ENCODE results near the gene MYLK2.

Gene MYLK2

GRCh38 chr20:31819083-31819784 lies at the start of gene MYLK2:
Gene MYLK2 (plus strand): TSS chr20:31819356. CDS start chr20:31819581, 225 bp downstream.
- H3K9me3 ChIP-seq (ENCODE audit: control insufficient read depth, low read length): no peaks in the 10 kb centered on the region
- no peak within 1 kb of the TSS for H3K4me2 ChIP-seq (ENCODE audit: low read length)
- TF ChIP-seq, protein P1, sequence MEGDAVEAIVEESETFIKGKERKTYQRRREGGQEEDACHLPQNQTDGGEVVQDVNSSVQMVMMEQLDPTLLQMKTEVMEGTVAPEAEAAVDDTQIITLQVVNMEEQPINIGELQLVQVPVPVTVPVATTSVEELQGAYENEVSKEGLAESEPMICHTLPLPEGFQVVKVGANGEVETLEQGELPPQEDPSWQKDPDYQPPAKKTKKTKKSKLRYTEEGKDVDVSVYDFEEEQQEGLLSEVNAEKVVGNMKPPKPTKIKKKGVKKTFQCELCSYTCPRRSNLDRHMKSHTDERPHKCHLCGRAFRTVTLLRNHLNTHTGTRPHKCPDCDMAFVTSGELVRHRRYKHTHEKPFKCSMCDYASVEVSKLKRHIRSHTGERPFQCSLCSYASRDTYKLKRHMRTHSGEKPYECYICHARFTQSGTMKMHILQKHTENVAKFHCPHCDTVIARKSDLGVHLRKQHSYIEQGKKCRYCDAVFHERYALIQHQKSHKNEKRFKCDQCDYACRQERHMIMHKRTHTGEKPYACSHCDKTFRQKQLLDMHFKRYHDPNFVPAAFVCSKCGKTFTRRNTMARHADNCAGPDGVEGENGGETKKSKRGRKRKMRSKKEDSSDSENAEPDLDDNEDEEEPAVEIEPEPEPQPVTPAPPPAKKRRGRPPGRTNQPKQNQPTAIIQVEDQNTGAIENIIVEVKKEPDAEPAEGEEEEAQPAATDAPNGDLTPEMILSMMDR (IDR thresholded peaks at IDR 0.05): no peak
- no peaks in the 10 kb centered on the region for H3K79me2 ChIP-seq
- H3K36me3 ChIP-seq (ENCODE audit: control insufficient read depth, insufficient read depth, low read length): no peaks in the 10 kb centered on the region
- H2AFZ ChIP-seq: no peak within 1 kb of the TSS
- no peak within 1 kb of the TSS for H3K27ac ChIP-seq
- H3K9ac ChIP-seq: no peak within 1 kb of the TSS
- H3K4me1 ChIP-seq: peaks cover 4% of the 10 kb centered on the region
- no peak within 1 kb of the TSS for H3K4me3 ChIP-seq (ENCODE audit: low read depth, low read length)
- no peaks in the 10 kb centered on the region for H3K27me3 ChIP-seq (ENCODE audit: control insufficient read depth, insufficient read depth, low read length)

GRCh38 chr20:31769681-31770080 lies 49.5 kb upstream of the MYLK2 start:
- Histone ChIP-seq H3K4me1 (no peaks in the 10 kb centered on the region), H3K9me3 (ENCODE audit: control insufficient read depth, low read length) (no peaks in the 10 kb centered on the region), H3K4me2 (ENCODE audit: low read length) (no peak overlapping the region), H3K79me2 (no peaks in the 10 kb centered on the region), H3K36me3 (ENCODE audit: control insufficient read depth, insufficient read depth, low read length) (no peaks in the 10 kb centered on the region), H3K4me3 (ENCODE audit: low read depth, low read length) (no peak overlapping the region), H3K27ac (no peak overlapping the region), H2AFZ (peak overlapping the region; percentile 55), H3K27me3 (ENCODE audit: control insufficient read depth, insufficient read depth, low read length) (no peaks in the 10 kb centered on the region), H3K9ac (no peak overlapping the region)
- TF ChIP-seq, protein P1 (IDR thresholded peaks at IDR 0.05): no peak

DNA sequence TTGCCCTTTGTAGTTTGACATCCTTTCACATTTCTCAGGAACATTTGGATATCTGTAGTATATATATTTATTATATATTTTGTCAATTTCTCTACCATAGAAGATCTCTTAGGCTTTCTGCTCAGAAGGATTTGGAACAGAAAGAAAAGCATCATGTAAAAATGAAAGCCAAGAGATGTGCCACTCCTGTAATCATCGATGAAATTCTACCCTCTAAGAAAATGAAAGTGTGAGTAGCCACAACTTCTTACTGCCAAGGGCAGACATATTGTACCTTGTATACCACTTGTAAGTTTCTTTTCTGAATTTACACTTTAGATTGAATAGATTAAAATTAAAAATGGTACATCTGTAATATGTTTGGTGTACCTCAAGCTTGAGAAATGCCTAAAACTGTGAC lies 48.9 kb upstream of the MYLK2 start:
- H3K4me1 ChIP-seq: no peaks in the 10 kb centered on the region
- no peak overlapping the region for H3K9ac ChIP-seq
- H3K4me3 ChIP-seq (ENCODE audit: low read depth, low read length): no peak overlapping the region
- TF ChIP-seq, protein P1 (IDR thresholded peaks at IDR 0.05): no peak
- H3K79me2 ChIP-seq: no peaks in the 10 kb centered on the region
- H2AFZ ChIP-seq: peak overlapping the region; percentile 55
- H3K36me3 ChIP-seq (ENCODE audit: control insufficient read depth, insufficient read depth, low read length): no peaks in the 10 kb centered on the region
- H3K4me2 ChIP-seq (ENCODE audit: low read length): no peak overlapping the region
- no peaks in the 10 kb centered on the region for H3K27me3 ChIP-seq (ENCODE audit: control insufficient read depth, insufficient read depth, low read length)
- H3K9me3 ChIP-seq (ENCODE audit: control insufficient read depth, low read length): no peaks in the 10 kb centered on the region
- no peak overlapping the region for H3K27ac ChIP-seq

GRCh38 chr20:31774408-31774807 lies 44.7 kb upstream of the MYLK2 start:
- H3K27ac ChIP-seq: no peak overlapping the region
- no peaks in the 10 kb centered on the region for H3K27me3 ChIP-seq (ENCODE audit: control insufficient read depth, insufficient read depth, low read length)
- H3K9ac ChIP-seq: no peak overlapping the region
- H3K4me1 ChIP-seq: no peaks in the 10 kb centered on the region
- no peaks in the 10 kb centered on the region for H3K9me3 ChIP-seq (ENCODE audit: control insufficient read depth, low read length)
- TF ChIP-seq, protein P1 (IDR thresholded peaks at IDR 0.05): no peak
- H3K4me3 ChIP-seq (ENCODE audit: low read depth, low read length): no peak overlapping the region
- no peaks in the 10 kb centered on the region for H3K79me2 ChIP-seq
- H3K36me3 ChIP-seq (ENCODE audit: control insufficient read depth, insufficient read depth, low read length): no peaks in the 10 kb centered on the region
- H2AFZ ChIP-seq: no peak overlapping the region
- no peak overlapping the region for H3K4me2 ChIP-seq (ENCODE audit: low read length)

DNA sequence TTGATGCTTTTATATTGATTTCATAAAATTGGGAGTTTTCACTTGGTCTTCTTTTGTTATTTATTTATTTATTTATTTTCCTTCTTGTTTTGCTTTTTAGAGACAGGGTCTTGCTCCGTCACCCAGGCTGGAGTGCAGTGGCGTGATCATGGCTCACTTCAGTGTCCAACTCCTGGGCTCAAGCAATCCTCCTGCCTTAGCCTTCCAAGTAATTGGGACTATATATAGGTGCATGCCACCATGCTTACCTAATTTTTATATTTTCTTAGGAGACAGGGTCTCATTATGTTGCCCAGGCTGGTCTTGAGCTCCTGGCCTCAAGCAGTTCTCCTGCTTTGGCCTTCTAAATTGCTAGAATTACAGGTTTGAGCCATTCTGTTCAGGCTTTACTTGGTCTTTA lies 38.3 kb upstream of the MYLK2 start:
- no peaks in the 10 kb centered on the region for H3K27me3 ChIP-seq (ENCODE audit: control insufficient read depth, insufficient read depth, low read length)
- H3K4me1 ChIP-seq: no peaks in the 10 kb centered on the region
- no peak overlapping the region for H2AFZ ChIP-seq
- no peak overlapping the region for H3K4me2 ChIP-seq (ENCODE audit: low read length)
- H3K9ac ChIP-seq: no peak overlapping the region
- H3K9me3 ChIP-seq (ENCODE audit: control insufficient read depth, low read length): no peaks in the 10 kb centered on the region
- H3K4me3 ChIP-seq (ENCODE audit: low read depth, low read length): no peak overlapping the region
- TF ChIP-seq, protein P1 (IDR thresholded peaks at IDR 0.05): no peak
- no peaks in the 10 kb centered on the region for H3K36me3 ChIP-seq (ENCODE audit: control insufficient read depth, insufficient read depth, low read length)
- no peaks in the 10 kb centered on the region for H3K79me2 ChIP-seq
- no peak overlapping the region for H3K27ac ChIP-seq
